Activated T-cell treated with anti-CD3 and anti-CD28 coated beads for 24 hours (primary cell): ENCODE results near the gene THOC6.
"Not testable (repeated sequence)": the region's sequence is repeated elsewhere in the genome, so short reads cannot be mapped to it uniquely, and the experiment has no call there.

Experiments
- DNase-seq: peaks from one replicate; pipeline ENCODE4 v3.0.0-alpha.2; 2020; ENCODE audit warnings: low read depth

Gene THOC6

GRCh38 chr16:3054965-3055733 is 31.3 kb downstream of the THOC6 start:
- no peak for DNase-seq

DNA sequence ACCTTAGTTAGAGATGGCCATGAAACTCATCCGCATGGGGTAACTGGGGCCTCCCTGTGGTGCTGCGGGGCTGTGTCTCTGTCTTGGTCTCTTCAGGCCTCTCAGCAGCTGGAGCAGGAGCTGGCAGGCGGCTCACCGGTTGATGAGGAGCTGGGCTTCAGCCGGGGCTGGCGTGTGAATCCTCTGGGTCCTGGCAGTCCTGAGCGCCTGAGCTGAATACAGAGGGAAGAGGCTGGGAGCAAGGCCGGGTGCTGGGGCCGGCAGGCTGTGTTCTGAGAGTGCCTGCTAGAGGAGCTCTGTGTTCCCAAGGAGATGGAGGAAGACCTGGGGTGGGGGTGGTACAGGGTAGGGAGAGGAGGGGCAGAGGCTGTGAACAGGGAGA is 31.9 kb downstream of the THOC6 start:
- not testable (repeated sequence) for DNase-seq

- DNase-seq: no peak
These were observed 32.7 kb downstream of the THOC6 start for GRCh38 chr16:3056336-3057180.

DNA sequence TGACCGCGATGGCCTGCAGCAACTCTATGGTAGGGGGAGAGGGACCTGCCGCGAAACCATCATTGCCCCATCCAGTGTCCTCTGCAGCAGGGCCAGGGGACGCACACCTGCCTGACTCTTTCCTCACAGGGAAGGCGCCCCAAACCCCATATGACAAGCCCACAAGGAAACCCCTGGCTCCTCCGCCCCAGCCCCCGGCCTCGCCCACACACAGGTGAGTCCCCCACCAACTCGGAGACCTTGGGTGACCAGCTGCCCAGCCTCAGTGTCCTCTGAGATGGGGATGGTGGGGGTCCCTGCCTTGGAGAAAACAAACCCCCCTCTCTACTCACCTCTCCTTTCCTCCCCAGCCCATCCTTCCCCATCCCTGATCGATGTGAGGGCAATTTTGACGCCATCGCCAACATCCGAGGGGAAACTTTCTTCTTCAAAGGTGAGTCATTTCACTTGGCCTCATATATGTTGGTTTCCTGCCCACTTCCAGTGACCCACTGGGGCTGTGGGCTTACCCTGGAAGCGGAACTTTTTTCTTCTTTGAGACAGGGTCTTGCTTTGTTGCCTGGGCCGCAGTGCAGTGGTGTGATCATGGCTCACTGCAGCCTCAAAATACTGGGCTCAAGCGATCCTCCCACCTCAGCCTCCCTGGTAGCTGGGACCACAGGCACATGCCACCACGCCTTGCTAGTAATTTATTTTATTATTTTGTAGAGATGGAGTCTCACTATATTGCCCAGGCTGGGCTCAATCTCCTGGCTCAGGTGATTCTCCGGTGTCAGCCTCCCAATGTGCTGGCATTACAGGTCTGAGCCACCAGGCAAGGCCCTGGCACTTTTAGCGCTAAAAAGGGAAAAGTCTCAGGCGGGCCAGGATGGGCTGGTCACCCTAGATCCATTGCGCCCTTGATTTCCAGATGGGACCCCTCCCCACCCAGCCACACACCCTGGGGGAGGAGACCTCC is 33.6 kb downstream of the THOC6 start:
- DNase-seq: no peak

DNA sequence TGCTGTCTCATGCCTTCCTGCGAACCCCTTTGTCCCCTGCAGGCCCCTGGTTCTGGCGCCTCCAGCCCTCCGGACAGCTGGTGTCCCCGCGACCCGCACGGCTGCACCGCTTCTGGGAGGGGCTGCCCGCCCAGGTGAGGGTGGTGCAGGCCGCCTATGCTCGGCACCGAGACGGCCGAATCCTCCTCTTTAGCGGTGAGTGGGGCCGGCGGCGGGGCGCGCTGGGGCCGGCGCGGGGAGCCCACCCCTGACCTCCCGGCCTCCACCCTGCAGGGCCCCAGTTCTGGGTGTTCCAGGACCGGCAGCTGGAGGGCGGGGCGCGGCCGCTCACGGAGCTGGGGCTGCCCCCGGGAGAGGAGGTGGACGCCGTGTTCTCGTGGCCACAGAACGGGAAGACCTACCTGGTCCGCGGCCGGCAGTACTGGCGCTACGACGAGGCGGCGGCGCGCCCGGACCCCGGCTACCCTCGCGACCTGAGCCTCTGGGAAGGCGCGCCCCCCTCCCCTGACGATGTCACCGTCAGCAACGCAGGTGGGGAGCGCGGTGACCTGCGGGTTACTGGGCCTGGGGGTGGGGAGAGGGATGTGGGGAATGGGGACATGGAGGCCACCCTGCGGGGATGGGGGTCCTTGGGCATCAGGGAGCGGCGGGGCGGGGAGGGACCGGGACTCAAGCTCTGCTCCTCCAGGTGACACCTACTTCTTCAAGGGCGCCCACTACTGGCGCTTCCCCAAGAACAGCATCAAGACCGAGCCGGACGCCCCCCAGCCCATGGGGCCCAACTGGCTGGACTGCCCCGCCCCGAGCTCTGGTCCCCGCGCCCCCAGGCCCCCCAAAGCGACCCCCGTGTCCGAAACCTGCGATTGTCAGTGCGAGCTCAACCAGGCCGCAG is 34.5 kb downstream of the THOC6 start:
- no peak for DNase-seq

GRCh38 chr16:3059041-3059722 is 35.3 kb downstream of the THOC6 start:
- peak; percentile 84 for DNase-seq

GRCh38 chr16:3059723-3060242 is 35.9 kb downstream of the THOC6 start:
- no peak for DNase-seq

DNA sequence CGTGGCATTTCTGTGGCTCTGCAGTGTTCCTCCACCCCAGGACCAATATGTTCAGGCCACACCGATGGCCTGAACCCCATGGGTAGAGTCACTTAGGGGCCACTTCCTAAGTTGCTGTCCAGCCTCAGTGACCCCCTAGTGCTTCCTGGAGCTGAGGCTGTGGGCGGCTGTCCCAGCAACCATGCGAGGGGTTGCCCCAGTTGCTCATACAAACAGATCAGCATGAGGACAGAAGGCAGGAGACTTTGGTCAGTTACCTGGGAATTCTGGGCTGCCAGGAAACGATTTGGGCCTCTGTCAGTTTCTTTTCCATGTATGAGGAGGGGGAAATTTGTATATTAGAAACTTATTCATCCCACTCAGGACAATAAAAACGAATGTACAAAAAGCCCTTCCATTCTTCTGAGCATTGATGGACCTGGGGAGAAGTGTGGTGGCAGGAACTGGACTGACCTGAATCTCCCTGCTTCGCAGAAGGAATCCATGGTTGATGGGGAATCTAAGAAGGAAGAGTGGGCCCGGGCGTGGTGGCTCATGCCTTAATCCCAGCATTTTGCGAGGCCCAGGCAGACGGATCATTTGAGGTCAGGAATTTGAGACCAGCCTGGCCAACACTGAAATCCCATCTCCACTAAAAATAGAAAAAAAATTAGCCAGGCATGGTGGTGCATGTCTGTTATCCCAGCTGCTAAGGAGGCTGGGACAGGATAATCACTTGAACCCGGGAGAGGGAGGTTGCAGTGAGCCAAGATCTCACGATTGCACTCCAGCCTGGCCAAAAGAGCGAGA is 36.7 kb downstream of the THOC6 start:
- no peak for DNase-seq

GRCh38 chr16:3062553-3062952 is 38.7 kb downstream of the THOC6 start:
- no peak for DNase-seq

DNA sequence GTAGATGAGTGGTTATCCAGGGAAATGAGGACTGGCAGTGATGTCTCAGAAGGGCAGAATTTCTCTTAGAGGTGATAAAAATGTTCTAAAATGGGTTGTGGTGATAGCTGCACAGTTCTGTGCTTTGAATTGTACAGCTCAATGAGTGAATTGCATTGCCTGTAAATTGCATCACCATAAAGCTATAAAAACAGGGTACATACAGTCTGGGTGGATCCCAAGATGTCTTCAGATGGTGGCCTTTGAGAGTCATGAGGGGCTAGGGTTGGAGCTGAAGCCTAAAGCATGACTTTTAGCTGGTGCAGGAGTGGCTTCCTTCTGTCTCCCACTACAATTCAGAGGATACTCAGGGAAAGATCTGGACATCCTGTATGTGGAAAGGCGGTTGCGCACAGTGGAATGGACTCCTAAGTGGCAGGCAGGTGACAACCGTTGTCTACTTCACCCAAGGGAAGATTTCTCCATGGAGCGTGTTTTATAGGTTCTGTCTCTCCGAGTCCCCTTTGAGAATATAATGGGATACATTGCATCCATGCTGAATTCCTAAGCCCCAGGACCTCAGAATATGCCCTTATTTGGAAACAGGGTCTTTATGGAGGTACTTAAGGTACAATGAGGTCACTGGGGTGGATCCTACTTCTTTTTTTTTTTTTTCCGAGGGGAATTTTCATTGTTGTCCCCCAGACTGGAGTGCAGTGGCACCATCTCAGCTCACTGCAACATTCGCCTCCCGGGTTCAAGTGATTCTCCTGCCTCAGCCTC is 40.0 kb downstream of the THOC6 start:
- DNase-seq: no peak

DNA sequence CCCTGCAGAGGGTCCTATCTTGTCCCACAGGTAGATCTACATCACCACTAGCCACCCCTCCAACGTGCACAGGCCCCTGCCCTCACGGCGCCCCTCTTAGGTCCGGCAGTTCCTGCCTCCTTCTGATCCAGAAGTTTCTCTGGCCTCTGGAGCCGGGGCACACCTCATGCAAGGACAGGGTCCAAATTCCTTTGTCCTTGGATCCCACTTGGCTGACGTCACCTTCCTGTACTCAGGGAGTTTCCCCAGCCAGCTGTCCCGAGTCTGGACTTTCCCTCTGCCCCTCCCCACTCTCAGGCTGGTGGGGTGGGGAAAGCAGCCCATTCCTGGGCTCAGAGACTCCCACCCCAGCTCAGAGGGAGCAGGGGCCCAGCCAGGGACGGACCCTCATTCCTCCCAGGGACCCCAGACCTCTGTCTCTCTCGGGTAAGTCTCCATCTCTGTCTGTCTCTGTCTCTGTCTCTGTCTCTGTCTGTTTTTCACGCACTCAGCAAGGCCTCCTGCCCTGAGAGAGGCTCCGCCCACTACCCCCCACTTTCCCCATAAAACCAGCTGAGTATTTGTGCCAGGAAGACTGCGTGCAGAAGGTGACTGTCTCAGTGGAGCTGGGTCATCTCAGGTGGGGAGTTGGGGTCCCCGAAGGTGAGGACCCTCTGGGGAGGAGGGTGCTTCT is 41.4 kb downstream of the THOC6 start, which contains the start of gene IL32:
Gene IL32 (plus strand): TSS at position 572 of the 673 bp plus-strand sequence. CDS start 172 bp downstream, outside the sequence.
- DNase-seq: peak; percentile 71

GRCh38 chr16:3065742-3066439 is 42.1 kb downstream of the THOC6 start:
- no peak for DNase-seq

GRCh38 chr16:3066440-3066748 is 42.6 kb downstream of the THOC6 start:
- no peak for DNase-seq

DNA sequence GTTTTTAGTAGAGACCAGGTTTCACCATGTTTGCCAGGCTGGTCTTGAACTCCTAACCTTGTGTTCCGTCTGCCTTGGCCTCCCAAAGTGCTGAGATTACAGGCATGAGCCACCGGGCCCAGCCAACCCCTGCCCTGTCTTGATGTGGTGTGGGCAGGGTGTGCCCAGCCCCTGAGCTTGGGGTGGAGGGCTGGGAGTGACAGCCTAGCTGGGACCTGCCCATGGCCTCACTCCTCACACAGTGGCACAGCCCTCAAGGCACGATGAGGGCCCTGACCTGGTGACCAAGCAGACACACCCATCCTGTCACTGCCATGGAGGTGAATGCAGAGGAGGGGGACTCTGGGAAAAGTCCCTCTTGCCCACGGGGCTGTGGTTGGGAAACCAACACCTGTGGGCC is 44.7 kb downstream of the THOC6 start:
- no peak for DNase-seq

GRCh38 chr16:3069146-3069545 is 45.3 kb downstream of the THOC6 start:
- not testable (repeated sequence) for DNase-seq

DNA sequence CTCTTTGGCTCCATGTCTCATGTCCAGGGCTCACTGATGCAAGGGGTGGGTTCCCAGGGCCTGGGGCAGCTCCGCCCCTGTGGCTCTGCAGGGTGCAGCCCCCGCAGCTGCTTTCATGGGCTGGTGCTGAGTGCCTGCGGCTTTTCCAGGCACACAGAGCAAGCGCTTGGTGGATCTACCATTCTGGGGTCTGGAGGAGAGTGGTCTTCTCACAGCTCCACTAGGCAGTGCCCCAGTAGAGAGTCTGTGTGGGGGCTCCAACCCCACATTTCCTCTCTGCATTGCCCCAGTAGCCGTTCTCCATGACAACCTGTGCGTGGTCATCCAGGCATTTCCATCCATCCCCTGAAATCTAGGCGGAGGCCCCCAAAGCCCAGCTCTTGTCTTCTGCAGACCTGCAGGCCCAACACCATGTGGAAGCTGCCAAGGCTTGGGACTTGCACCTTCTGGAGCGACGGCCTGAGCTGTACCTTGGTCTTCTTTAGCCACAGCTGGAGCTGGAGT is 46.8 kb downstream of the THOC6 start:
- no peak for DNase-seq

GRCh38 chr16:3071655-3072054 is 47.8 kb downstream of the THOC6 start:
- DNase-seq: no peak
